ENCODE results near the gene NKD2.

DNA sequence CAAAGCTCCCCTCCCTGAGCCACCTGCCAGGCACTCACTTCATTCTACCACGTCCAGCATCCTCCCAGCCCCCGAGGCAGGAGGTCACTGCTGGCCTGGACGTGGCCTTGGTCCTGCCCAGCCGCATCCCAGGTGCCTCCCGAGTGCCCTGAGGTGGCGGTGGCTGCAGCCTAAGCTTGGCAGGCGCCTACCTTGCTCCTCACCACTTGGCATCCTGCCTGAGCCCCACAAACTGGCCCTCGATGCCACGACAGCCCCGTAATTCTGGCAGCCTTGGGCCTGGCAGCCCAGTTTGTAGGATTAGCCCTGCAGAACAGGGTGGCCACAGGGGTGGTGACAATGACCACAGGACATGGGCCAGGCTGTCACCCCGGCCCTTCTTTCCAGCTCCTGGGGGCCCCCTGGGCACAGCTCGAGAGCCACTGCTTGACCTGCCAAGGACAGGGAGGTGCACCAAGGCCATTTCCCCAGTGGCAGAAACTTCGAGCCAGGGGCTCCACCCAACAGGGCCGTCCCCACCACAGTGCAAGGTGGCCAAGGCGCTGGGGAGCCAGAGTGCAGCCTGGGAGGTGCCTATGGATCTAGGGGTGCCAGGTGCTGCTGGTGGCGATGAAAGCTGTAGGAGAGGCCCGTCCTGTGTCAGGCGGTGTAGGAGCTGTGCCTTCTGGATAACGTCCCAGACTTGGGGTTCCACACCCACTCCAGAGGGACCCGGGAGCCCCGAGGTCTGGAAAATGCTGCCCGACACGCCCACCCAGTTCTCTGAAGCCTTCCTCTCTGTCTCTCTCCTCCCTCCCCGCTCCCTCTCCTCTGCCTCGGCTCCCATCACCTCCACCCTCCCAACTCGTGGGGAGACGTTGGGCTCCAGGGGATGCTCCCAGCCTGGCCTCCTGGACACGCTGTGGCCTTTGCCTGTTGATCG lies 18.4 kb downstream of the NKD2 start:
- TF ChIP-seq, protein P1, sequence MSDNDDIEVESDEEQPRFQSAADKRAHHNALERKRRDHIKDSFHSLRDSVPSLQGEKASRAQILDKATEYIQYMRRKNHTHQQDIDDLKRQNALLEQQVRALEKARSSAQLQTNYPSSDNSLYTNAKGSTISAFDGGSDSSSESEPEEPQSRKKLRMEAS (IDR thresholded peaks at IDR 0.05): no peak
- TF ChIP-seq, protein P2, sequence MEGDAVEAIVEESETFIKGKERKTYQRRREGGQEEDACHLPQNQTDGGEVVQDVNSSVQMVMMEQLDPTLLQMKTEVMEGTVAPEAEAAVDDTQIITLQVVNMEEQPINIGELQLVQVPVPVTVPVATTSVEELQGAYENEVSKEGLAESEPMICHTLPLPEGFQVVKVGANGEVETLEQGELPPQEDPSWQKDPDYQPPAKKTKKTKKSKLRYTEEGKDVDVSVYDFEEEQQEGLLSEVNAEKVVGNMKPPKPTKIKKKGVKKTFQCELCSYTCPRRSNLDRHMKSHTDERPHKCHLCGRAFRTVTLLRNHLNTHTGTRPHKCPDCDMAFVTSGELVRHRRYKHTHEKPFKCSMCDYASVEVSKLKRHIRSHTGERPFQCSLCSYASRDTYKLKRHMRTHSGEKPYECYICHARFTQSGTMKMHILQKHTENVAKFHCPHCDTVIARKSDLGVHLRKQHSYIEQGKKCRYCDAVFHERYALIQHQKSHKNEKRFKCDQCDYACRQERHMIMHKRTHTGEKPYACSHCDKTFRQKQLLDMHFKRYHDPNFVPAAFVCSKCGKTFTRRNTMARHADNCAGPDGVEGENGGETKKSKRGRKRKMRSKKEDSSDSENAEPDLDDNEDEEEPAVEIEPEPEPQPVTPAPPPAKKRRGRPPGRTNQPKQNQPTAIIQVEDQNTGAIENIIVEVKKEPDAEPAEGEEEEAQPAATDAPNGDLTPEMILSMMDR (IDR thresholded peaks at IDR 0.05): no peak
- TF ChIP-seq, protein P3, sequence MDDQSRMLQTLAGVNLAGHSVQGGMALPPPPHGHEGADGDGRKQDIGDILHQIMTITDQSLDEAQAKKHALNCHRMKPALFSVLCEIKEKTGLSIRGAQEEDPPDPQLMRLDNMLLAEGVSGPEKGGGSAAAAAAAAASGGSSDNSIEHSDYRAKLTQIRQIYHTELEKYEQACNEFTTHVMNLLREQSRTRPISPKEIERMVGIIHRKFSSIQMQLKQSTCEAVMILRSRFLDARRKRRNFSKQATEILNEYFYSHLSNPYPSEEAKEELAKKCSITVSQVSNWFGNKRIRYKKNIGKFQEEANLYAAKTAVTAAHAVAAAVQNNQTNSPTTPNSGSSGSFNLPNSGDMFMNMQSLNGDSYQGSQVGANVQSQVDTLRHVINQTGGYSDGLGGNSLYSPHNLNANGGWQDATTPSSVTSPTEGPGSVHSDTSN (IDR thresholded peaks at IDR 0.05): no peak
- TF ChIP-seq, protein P4, sequence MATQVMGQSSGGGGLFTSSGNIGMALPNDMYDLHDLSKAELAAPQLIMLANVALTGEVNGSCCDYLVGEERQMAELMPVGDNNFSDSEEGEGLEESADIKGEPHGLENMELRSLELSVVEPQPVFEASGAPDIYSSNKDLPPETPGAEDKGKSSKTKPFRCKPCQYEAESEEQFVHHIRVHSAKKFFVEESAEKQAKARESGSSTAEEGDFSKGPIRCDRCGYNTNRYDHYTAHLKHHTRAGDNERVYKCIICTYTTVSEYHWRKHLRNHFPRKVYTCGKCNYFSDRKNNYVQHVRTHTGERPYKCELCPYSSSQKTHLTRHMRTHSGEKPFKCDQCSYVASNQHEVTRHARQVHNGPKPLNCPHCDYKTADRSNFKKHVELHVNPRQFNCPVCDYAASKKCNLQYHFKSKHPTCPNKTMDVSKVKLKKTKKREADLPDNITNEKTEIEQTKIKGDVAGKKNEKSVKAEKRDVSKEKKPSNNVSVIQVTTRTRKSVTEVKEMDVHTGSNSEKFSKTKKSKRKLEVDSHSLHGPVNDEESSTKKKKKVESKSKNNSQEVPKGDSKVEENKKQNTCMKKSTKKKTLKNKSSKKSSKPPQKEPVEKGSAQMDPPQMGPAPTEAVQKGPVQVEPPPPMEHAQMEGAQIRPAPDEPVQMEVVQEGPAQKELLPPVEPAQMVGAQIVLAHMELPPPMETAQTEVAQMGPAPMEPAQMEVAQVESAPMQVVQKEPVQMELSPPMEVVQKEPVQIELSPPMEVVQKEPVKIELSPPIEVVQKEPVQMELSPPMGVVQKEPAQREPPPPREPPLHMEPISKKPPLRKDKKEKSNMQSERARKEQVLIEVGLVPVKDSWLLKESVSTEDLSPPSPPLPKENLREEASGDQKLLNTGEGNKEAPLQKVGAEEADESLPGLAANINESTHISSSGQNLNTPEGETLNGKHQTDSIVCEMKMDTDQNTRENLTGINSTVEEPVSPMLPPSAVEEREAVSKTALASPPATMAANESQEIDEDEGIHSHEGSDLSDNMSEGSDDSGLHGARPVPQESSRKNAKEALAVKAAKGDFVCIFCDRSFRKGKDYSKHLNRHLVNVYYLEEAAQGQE (IDR thresholded peaks at IDR 0.05): no peak
- TF ChIP-seq, protein P5, sequence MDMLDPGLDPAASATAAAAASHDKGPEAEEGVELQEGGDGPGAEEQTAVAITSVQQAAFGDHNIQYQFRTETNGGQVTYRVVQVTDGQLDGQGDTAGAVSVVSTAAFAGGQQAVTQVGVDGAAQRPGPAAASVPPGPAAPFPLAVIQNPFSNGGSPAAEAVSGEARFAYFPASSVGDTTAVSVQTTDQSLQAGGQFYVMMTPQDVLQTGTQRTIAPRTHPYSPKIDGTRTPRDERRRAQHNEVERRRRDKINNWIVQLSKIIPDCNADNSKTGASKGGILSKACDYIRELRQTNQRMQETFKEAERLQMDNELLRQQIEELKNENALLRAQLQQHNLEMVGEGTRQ (IDR thresholded peaks at IDR 0.05): no peak
- TF ChIP-seq HDAC2 (IDR thresholded peaks at IDR 0.05) (no peak), RAD21 (conservative IDR thresholded peaks at IDR 0.05 in 1 of 2, IDR thresholded peaks at IDR 0.05 in 1 of 2) (no peak), KDM1A (IDR thresholded peaks at IDR 0.05; ENCODE audit: low read depth) (no peak), POLR2A (IDR thresholded peaks at IDR 0.05; ENCODE audit: low read length) (no peak), CHD2 (IDR thresholded peaks at IDR 0.05; ENCODE audit: low read length, partially characterized antibody) (no peak), RNF2 (IDR thresholded peaks at IDR 0.05; ENCODE audit: borderline replicate concordance, low read depth) (no peak), ESRRA (IDR thresholded peaks at IDR 0.05; ENCODE audit: borderline replicate concordance, low read length) (no peak), ZC3H11A (IDR thresholded peaks at IDR 0.05) (no peak)

Measured in A549 (cell line).